HUES48 (cell line): ENCODE data around the gene NKD2.
"Not testable (repeated sequence)": the region's sequence is repeated elsewhere in the genome, so short reads cannot be mapped to it uniquely, and the experiment has no call there.

Experiments
- H3K27ac ChIP-seq: one replicate; pipeline ENCODE4 v1.7.0; 2013; ENCODE audit warnings: low read depth, low read length, inconsistent platforms
- H3K27me3 ChIP-seq: 2 replicates; pipeline ENCODE4 v1.6.1; 2013; ENCODE audit warnings: mild to moderate bottlenecking, low read length; ENCODE audit not compliant: control insufficient read depth, insufficient read depth
- H3K36me3 ChIP-seq: 2 replicates; pipeline ENCODE4 v1.6.1; 2013; ENCODE audit warnings: low read length; ENCODE audit not compliant: control insufficient read depth, insufficient read depth
- H3K4me1 ChIP-seq: 2 replicates; pipeline ENCODE4 v1.6.1; 2013; ENCODE audit warnings: mild to moderate bottlenecking, low read length; ENCODE audit not compliant: control insufficient read depth, insufficient read depth
- H3K4me3 ChIP-seq: 2 replicates; pipeline ENCODE4 v1.5.1; 2013; ENCODE audit warnings: mild to moderate bottlenecking, low read depth, low read length
- H3K9ac ChIP-seq: 2 replicates; pipeline ENCODE4 v1.6.1; 2013; ENCODE audit warnings: mild to moderate bottlenecking, low read depth, low read length, moderate library complexity
- H3K9me3 ChIP-seq: 2 replicates; pipeline ENCODE4 v1.6.1; 2013; ENCODE audit warnings: low read length; ENCODE audit not compliant: control insufficient read depth, insufficient read depth

Gene NKD2

GRCh38 chr5:1080432-1080831 lies 71.8 kb downstream of the NKD2 start:
- Histone ChIP-seq H3K27me3 (no peaks in the 10 kb centered on the region), H3K4me3 (no peak overlapping the region), H3K9ac (no peak overlapping the region), H3K9me3 (no peaks in the 10 kb centered on the region), H3K27ac (no peak overlapping the region), H3K4me1 (no peaks in the 10 kb centered on the region), H3K36me3 (peaks cover 67% of the 10 kb centered on the region)

DNA sequence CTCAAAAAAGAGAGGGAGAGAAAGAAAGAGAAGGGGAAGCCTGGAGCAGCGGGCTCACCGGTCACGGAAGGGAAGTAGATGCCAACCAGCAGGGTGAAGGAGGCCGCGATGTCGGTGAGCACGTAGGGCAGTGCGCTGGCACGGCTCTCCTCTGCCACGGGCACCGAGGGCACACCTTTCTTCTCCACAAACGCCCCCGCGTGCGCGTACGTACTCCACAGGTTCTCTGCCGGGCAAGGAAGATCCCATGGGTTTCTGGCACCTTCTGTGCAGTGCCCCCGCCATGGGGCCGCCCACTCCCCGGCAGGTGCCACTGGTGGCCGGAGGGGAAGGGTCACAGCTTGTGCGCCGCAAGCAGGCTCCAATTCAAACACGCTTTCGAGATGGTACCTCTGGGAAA lies 72.9 kb downstream of the NKD2 start:
- H3K27ac ChIP-seq, result no peak overlapping the region
- no peak overlapping the region for H3K9ac ChIP-seq
- H3K9me3 ChIP-seq, result no peaks in the 10 kb centered on the region
- H3K4me3 ChIP-seq, result no peak overlapping the region
- peaks cover 65% of the 10 kb centered on the region for H3K36me3 ChIP-seq
- H3K4me1 ChIP-seq, result no peaks in the 10 kb centered on the region
- no peaks in the 10 kb centered on the region for H3K27me3 ChIP-seq

DNA sequence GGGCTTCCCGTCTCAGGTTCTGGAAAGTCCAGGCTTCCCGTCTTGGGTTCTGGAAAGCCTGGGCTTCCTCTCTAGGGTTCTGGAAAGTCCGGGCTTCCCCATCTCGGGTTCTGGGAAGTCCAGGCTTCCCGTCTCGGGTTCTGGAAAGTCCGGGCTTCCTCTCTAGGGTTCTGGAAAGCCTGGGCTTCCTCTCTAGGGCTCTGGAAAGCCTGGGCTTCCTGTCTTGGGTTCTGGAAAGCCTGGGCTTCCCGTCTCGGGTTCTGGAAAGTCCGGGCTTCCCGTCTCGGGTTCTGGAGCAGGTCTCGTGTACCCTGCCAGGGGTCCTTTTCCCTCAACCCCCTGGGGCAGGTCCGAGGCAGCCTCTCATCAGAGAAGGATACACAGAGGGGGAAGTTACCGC lies 74.4 kb downstream of the NKD2 start:
- not testable (repeated sequence) for H3K4me1 ChIP-seq, H3K27ac ChIP-seq, H3K9ac ChIP-seq, H3K4me3 ChIP-seq, H3K27me3 ChIP-seq, H3K9me3 ChIP-seq
- H3K36me3 ChIP-seq, result peaks cover 67% of the 10 kb centered on the region

DNA sequence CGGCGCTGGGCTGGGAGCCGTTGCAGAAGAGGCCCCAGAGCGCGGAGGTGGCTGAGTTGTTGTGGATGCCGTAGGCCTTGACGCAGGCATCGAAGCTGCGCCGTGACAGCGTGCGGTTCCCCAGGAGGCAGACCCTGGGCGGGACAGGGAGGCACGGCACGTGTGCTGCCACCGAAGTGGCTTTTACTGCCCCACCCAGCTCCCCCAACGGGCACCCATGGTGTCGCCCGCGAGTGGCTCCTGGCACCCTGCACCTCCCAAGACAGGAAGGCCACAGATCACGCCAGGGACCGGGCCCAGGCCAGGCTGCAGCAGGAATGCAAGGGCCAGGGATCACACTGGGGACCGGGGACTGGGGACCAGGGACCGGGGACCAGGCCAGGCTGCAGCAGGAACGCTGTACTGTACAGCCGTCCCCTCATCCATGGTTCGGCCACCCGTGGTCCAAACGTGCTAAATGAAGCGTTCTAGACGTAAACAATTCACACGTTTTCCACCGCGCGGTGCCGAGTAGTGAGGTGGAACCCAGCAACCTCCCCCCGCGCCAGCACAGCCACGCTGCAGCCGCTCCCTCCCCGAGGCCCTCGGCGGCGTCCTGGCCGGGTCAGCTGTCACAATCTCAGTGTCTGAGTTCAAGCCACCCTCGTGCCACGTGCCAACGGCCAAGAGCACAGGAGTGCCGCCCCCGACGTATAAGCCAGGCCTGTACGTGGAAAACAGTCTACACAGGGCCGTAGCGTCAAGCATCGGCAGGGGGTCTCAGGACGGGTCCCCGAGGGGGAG lies 75.4 kb downstream of the NKD2 start:
- no peaks in the 10 kb centered on the region for H3K4me1 ChIP-seq
- H3K27me3 ChIP-seq, result no peaks in the 10 kb centered on the region
- H3K36me3 ChIP-seq, result peaks cover 61% of the 10 kb centered on the region
- H3K9me3 ChIP-seq, result no peaks in the 10 kb centered on the region
- no peak overlapping the region for H3K27ac ChIP-seq
- H3K4me3 ChIP-seq, result no peak overlapping the region
- H3K9ac ChIP-seq, result no peak overlapping the region

DNA sequence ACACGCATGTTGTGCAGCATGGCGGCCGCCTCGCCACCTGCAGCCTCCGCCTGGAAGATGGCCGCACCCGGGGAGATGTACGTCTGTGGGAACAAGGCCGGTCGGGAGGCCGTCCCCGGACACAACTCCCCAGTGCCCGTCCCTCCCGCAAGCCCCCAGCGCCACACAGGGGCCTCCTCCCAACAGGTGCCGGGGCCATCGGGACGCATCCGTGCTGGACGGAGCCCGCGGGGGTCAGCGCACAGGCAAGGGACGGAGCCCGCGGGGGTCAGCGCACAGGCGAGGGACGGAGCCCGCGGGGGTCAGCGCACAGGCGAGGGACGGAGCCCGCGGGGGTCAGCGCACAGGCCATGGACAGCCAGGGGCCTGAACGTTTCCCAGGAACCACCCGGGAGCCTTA lies 76.8 kb downstream of the NKD2 start:
- Histone ChIP-seq H3K9me3 (no peaks in the 10 kb centered on the region), H3K9ac (no peak overlapping the region), H3K27me3 (no peaks in the 10 kb centered on the region), H3K4me3 (no peak overlapping the region), H3K36me3 (peaks cover 56% of the 10 kb centered on the region), H3K4me1 (no peaks in the 10 kb centered on the region), H3K27ac (no peak overlapping the region)

DNA sequence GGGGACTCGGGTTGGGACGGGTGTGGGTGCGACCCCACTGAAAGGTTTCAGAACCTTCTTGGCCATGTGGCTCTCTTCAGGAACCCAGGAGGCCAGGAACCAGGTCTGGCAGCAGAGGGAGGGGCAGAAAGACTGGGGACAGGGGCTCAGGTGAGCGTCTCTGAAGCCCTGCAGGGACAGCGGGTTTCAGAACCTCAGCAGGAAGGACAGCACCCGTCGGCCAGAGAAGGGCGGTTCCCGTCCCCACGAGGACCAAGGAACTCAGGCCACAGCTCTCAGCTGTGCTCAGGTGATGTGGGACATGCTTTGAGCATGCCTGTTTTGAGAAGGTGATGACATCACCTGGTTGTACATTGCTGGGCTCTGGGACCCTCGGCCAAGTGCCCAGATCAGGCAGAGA lies 77.5 kb downstream of the NKD2 start:
- Histone ChIP-seq H3K4me1 (no peaks in the 10 kb centered on the region), H3K9ac (no peak overlapping the region), H3K9me3 (no peaks in the 10 kb centered on the region), H3K4me3 (no peak overlapping the region), H3K27ac (no peak overlapping the region), H3K36me3 (peaks cover 54% of the 10 kb centered on the region), H3K27me3 (no peaks in the 10 kb centered on the region)

DNA sequence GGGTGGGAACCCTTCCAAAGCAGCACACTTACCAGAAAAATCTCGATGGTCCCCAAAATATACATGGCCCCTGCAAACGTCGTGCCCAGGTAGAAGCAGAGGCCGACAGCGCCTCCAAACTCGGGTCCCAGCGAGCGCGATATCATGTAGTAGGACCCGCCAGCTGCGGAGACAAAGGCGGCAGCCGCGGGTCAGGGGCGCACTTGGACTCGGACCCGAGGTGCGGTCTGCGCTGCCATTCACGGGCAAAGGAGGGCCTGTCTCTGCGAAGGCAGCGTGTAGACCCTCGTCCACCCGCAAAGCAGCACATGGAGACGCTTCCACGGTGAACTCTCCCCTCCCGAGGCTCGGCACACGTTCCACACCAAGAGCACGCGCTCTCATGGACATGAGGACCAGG lies 78.3 kb downstream of the NKD2 start:
- no peaks in the 10 kb centered on the region for H3K27me3 ChIP-seq
- H3K9ac ChIP-seq, result no peak overlapping the region
- no peak overlapping the region for H3K4me3 ChIP-seq
- H3K36me3 ChIP-seq, result peaks cover 55% of the 10 kb centered on the region
- H3K27ac ChIP-seq, result no peak overlapping the region
- H3K9me3 ChIP-seq, result no peaks in the 10 kb centered on the region
- H3K4me1 ChIP-seq, result no peaks in the 10 kb centered on the region

DNA sequence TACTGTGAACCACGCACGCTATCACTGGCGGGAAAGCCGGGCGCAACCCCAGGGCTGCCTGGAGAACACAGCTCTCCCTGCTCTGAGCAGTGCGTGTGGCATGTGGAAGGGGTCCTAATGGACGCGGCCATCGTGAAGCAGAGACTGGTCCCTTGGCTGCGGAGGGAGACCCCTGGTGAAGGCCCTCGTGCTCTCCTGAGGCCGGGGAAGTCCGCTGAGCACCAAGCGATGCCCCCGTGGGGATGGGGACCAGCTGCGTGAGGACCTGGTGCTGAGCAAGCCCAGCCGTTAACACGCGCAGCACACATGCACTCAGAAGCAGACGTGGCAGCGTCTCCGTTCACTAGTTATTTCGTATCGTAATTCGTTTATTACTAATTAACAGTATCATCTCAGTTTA lies 78.8 kb downstream of the NKD2 start:
- Histone ChIP-seq H3K27me3 (no peaks in the 10 kb centered on the region), H3K36me3 (peaks cover 58% of the 10 kb centered on the region)

DNA sequence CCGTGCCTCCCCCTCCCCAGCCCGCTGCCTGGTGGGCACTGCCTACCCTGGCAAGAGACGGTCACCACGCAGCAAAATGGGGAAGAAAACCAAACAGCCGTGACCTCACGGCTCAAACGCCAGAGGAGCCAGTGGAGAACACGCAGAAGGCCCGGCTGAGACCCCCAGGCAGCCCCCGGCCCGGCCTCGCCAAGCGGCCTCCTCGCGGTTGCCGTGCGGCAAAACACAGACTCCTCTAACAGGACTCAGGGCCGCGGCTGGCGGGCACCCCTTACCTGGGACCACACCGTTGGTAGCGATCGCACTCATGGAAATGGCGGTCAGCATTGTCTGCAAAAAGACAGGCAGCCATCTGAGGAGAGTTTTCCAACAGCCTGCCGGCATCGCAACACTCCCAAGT lies 79.4 kb downstream of the NKD2 start:
- Histone ChIP-seq H3K27ac (no peak overlapping the region), H3K4me3 (no peak overlapping the region), H3K27me3 (no peaks in the 10 kb centered on the region), H3K9ac (no peak overlapping the region), H3K9me3 (no peaks in the 10 kb centered on the region), H3K36me3 (peaks cover 61% of the 10 kb centered on the region), H3K4me1 (no peaks in the 10 kb centered on the region)

More for the DNA sequence above, 78.8 kb downstream of the NKD2 start:
- H3K4me3 ChIP-seq, result no peak overlapping the region
- H3K9me3 ChIP-seq, result no peaks in the 10 kb centered on the region
- no peaks in the 10 kb centered on the region for H3K4me1 ChIP-seq
- H3K9ac ChIP-seq, result no peak overlapping the region
- no peak overlapping the region for H3K27ac ChIP-seq
